ENCODE data around the gene PRPH. TPM values are rescaled to one million over a fixed set of nuclear protein-coding genes. Genes with fewer than 3 reads are reported as not detected.
A peak's percentile ranks its signal among the peaks of the same experiment; 100 is the strongest.
"Not testable (repeated sequence)": the region's sequence is repeated elsewhere in the genome, so short reads cannot be mapped to it uniquely, and the experiment has no call there.

The PRPH gene
- total RNA-seq, 2 experiments from 2014 or later, result not detected

DNA sequence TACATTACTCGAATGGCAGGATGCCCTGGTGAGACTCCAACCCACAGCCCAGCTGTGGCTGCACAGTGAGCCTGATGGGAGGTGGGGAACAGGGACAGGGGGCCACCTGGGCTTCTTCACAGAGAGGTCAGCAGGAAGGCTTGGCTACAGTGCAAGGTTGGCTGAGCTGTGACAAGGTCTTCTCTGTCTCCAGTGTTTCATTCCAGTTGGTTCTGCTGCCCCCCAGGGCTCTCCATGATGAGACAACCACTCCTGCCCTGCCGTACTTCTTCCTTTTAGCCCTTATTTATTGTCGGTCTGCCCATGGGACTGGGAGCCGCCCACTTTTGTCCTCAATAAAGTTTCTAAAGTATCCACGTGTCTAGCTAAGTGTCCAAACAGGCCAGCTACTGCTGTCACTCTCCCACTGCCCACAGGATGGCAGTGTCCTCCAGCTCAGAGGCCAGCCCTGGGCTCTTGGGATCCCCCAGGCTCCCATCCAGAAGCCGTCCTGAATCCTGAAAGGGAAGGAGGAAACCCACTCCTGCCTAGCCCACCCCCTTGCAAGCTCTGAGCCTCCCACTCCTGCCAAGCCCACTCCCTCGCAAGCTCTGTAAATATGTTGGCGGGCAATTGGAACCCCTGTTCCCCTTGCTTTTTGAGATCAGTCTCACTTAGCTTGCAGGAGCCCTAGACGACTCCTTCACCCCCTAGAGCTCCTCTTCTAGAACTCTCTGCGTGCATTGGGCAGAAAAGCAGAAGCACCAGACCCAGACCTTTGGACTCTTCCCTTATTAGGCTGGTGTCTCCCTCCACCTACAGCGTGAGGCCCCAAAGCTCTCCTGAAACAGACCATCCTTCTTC, 36.7 kb downstream of the PRPH start:
- H3K27ac Mint-ChIP-seq, result no peak overlapping the region
- peaks cover 28% of the 10 kb centered on the region for H3K36me3 Mint-ChIP-seq (ENCODE audit: low read depth)
- CTCF ChIA-PET, result interaction anchor here (0.6 to 4.0 kb wide), 12 partner anchors 9 to 253 kb away, joined by 3 to 28 read pairs (median 6); partner anchors contain the start of genes PRPH, TROAP and TUBA1B
- no peak overlapping the region for H3K4me3 Mint-ChIP-seq
- intact Hi-C loops (cut with micrococcal nuclease), result no loop called here
- no peak for DNase-seq
- H3K9me3 Mint-ChIP-seq, result no peaks in the 10 kb centered on the region
- H3K27me3 Mint-ChIP-seq (ENCODE audit: low read depth), result peaks cover 41% of the 10 kb centered on the region
- peaks cover 12% of the 10 kb centered on the region for H3K4me1 Mint-ChIP-seq (ENCODE audit: low read depth)

DNA sequence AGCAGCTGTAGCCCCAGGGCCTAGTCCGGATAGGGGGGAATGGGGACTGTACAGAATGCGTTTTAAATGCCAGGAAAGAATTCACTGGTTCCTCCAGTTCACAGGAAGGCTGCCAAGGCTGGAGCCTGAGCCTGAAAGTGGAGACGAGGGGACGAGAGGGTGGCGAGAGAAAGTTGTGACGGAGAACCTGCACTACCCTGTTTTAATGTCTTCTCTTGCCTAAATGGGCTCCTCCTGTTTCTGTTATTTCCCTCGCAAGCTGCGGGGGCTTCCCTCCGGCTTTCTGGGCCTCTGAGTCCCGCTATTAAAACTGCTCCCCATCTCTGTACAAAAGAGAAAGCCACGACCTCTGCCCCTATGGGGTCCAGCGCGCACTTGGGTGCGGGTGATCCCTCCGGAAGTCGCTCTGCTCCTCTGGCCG, 37.5 kb downstream of the PRPH start:
- intact Hi-C loops (cut with micrococcal nuclease), result no loop called here
- no peak for DNase-seq
- peaks cover 47% of the 10 kb centered on the region for H3K27me3 Mint-ChIP-seq (ENCODE audit: low read depth)
- H3K9me3 Mint-ChIP-seq, result no peaks in the 10 kb centered on the region
- no peak overlapping the region for H3K27ac Mint-ChIP-seq
- H3K4me1 Mint-ChIP-seq (ENCODE audit: low read depth), result peaks cover 18% of the 10 kb centered on the region
- H3K4me3 Mint-ChIP-seq, result no peak overlapping the region
- CTCF ChIA-PET, result interaction anchor here (0.7 to 4.2 kb wide), 8 partner anchors 10 to 254 kb away, joined by 3 to 28 read pairs (median 8); partner anchors contain the start of genes DNAJC22, PRPH and TROAP
- peaks cover 28% of the 10 kb centered on the region for H3K36me3 Mint-ChIP-seq (ENCODE audit: low read depth)

- peaks cover 23% of the 10 kb centered on the region for H3K4me1 Mint-ChIP-seq (ENCODE audit: low read depth)
- peaks cover 52% of the 10 kb centered on the region for H3K27me3 Mint-ChIP-seq (ENCODE audit: low read depth)
- H3K36me3 Mint-ChIP-seq (ENCODE audit: low read depth), result peaks cover 25% of the 10 kb centered on the region
- H3K9me3 Mint-ChIP-seq, result no peaks in the 10 kb centered on the region
- H3K27ac Mint-ChIP-seq, result no peak overlapping the region
- no peak for DNase-seq
- H3K4me3 Mint-ChIP-seq, result peak overlapping the region; percentile 4
- intact Hi-C loops (cut with micrococcal nuclease), result no loop called here
- CTCF ChIA-PET, result interaction anchor here (0.6 to 4.2 kb wide), 8 partner anchors 10 to 563 kb away, joined by 3 to 28 read pairs (median 7); partner anchors contain the start of genes DNAJC22 and TROAP
Observed at GRCh38 chr12:49332891-49333371, 38.0 kb downstream of the PRPH start.

DNA sequence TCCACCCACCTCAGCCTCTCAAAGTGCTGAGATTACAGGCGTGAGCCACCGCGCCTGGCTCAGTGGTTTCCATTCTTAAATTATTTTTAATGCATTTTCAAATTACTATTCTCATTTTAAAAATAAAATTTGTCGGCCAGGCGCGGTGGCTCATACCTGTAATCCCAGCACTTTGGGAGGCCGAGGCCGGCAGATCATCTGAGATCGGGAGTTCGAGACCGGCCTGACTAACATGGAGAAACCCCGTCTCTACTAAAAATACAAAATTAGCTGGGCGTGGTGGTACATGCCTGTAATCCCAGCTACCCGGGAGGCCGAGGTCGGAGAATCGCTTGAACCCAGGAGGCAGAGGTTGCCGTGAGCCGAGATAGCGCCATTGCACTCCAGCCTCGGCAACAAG, 38.8 kb downstream of the PRPH start:
- intact Hi-C loops (cut with micrococcal nuclease); H3K9me3 Mint-ChIP-seq; H3K4me3 Mint-ChIP-seq; H3K27ac Mint-ChIP-seq; DNase-seq: not testable (repeated sequence)
- Mint-ChIP-seq H3K4me1 (ENCODE audit: low read depth) (peaks cover 25% of the 10 kb centered on the region), H3K27me3 (ENCODE audit: low read depth) (peaks cover 60% of the 10 kb centered on the region), H3K36me3 (ENCODE audit: low read depth) (peaks cover 24% of the 10 kb centered on the region)
- CTCF ChIA-PET, result interaction anchor here (1.0 to 4.2 kb wide), 7 partner anchors 9 to 178 kb away, joined by 3 to 28 read pairs (median 7); partner anchors contain the start of genes DNAJC22 and TROAP

GRCh38 chr12:49334226-49334625, 39.3 kb downstream of the PRPH start:
- intact Hi-C loops (cut with micrococcal nuclease), result no loop called here
- CTCF ChIA-PET, result interaction anchor here (1.0 to 4.2 kb wide), 6 partner anchors 11 to 47 kb away, joined by 3 to 18 read pairs (median 7); partner anchors contain the start of genes DNAJC22 and TROAP
- H3K27ac Mint-ChIP-seq, result no peak overlapping the region
- H3K36me3 Mint-ChIP-seq (ENCODE audit: low read depth), result peaks cover 19% of the 10 kb centered on the region
- H3K9me3 Mint-ChIP-seq, result no peaks in the 10 kb centered on the region
- DNase-seq, result no peak
- H3K27me3 Mint-ChIP-seq (ENCODE audit: low read depth), result peaks cover 65% of the 10 kb centered on the region
- H3K4me1 Mint-ChIP-seq (ENCODE audit: low read depth), result peaks cover 25% of the 10 kb centered on the region
- no peak overlapping the region for H3K4me3 Mint-ChIP-seq

DNA sequence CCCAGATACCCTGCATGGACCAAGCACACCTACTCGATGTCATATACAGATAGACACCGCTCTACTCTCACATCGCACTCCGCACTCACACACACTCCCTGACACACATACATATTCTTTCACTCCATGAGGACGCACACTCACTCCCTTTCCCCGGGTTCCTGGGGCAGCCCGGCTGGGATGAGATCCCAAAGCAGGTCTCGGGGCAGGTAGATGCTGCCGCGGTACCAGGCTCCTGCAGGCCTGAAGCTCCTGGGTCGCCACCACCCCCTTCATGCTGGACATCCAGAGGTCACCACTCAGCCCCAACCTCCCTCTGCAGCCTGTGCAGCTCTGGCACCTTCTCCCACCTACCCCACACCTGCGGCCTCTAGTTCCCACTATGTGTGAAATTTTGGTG, 39.7 kb downstream of the PRPH start:
- CTCF ChIA-PET, result interaction anchor here (0.9 to 4.2 kb wide), 5 partner anchors 12 to 47 kb away, joined by 3 to 17 read pairs (median 4); partner anchors contain the start of genes DNAJC22 and TROAP
- H3K27ac Mint-ChIP-seq, result no peak overlapping the region
- H3K9me3 Mint-ChIP-seq, result no peaks in the 10 kb centered on the region

DNA sequence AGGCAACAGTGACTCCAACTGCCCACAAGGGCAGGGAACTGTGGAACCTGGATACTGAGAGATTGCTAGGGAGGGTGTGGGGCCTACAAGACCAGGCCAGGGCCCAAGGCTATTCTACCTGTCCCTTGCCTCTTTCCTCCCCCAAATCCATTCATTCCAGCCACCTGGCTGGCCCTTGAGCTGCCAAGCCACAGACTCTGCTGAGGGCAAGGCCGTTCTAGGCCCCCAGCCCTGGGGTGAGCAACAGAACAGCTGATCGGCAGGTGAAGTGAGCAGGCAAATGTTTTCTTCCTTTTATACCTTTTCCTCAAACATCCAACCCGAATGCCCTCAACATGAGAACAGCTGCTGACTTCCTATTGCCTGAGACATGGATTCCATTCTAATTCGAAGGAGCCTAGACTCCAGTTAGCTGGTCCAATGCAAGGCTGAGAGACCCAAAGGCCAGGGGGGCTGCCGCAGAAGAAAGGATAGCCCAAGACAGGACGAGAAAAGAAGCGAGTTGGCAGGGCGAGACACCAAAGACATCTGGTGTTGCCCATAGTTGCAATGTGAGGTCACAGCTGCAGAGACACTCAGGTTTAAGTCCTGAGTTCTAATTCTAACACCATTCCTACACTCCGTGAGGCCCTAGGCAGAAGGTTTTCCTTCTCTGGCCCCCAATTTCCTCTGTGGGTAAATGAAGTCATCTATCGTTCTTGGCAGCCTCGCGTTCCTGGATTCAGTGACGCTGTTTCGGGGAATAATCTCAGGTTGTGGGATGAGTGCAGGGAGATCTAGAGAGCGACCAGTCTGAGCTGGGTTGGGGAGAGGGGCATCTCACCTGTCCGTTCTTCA, 40.4 kb downstream of the PRPH start:
- Mint-ChIP-seq H3K27ac (no peak overlapping the region), H3K4me3 (no peak overlapping the region), H3K4me1 (ENCODE audit: low read depth) (peaks cover 25% of the 10 kb centered on the region), H3K36me3 (ENCODE audit: low read depth) (peaks cover 16% of the 10 kb centered on the region), H3K27me3 (ENCODE audit: low read depth) (peaks cover 72% of the 10 kb centered on the region), H3K9me3 (no peaks in the 10 kb centered on the region)
- DNase-seq, result no peak
- CTCF ChIA-PET, result interaction anchor here (0.7 to 4.2 kb wide), 5 partner anchors 12 to 46 kb away, joined by 3 to 17 read pairs (median 4); partner anchors contain the start of genes DNAJC22 and TROAP
- intact Hi-C loops (cut with micrococcal nuclease), result no loop called here

More for the DNA sequence above, 39.7 kb downstream of the PRPH start:
- DNase-seq, result no peak
- intact Hi-C loops (cut with micrococcal nuclease), result no loop called here
- Mint-ChIP-seq H3K27me3 (ENCODE audit: low read depth) (peaks cover 68% of the 10 kb centered on the region), H3K4me1 (ENCODE audit: low read depth) (peaks cover 25% of the 10 kb centered on the region), H3K4me3 (no peak overlapping the region), H3K36me3 (ENCODE audit: low read depth) (peaks cover 19% of the 10 kb centered on the region)

DNA sequence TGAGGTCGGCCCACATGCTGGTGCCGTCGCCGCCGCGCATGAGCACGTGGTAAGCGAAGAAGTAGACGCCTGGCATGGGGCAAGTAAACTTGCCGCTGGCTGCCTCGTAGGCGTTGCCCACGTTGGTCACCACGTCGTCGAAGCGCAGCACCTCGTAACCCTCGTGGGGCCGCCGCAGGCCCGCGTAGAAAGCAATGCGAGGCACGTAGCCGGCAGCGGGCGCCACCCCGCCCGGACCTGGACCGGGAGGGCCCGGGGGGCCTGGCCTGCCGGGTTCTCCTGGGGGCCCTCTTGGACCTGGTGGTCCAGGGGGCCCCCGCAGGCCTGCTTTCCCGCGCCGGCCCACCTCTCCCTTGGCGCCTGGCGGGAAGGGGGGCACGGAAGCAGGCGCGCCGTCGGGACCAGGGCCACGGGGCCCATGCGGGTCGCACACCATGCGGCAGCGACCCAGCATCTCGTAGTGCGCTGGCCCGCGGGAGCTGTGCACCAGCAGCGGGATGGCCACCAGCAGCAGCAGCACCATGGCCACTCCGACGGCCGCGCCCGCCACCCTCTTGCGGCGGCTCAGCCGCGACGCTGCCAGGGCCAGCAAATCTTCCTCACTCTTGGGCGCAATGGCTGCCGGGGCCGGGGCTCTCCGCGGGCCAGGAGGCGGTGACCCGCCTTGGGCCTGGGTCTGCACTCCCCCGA, 41.2 kb downstream of the PRPH start:
- Mint-ChIP-seq H3K27me3 (ENCODE audit: low read depth) (peaks cover 77% of the 10 kb centered on the region), H3K36me3 (ENCODE audit: low read depth) (peaks cover 11% of the 10 kb centered on the region), H3K27ac (no peak overlapping the region), H3K4me3 (no peak overlapping the region), H3K9me3 (no peaks in the 10 kb centered on the region), H3K4me1 (ENCODE audit: low read depth) (peaks cover 25% of the 10 kb centered on the region)
- intact Hi-C loops (cut with micrococcal nuclease), result no loop called here
- CTCF ChIA-PET, result interaction anchor here (1.0 to 4.3 kb wide), 6 partner anchors 11 to 148 kb away, joined by 3 to 66 read pairs (median 14); partner anchors contain the start of genes DNAJC22, PRPH, TROAP and TUBA1A
- DNase-seq, result no peak

DNA sequence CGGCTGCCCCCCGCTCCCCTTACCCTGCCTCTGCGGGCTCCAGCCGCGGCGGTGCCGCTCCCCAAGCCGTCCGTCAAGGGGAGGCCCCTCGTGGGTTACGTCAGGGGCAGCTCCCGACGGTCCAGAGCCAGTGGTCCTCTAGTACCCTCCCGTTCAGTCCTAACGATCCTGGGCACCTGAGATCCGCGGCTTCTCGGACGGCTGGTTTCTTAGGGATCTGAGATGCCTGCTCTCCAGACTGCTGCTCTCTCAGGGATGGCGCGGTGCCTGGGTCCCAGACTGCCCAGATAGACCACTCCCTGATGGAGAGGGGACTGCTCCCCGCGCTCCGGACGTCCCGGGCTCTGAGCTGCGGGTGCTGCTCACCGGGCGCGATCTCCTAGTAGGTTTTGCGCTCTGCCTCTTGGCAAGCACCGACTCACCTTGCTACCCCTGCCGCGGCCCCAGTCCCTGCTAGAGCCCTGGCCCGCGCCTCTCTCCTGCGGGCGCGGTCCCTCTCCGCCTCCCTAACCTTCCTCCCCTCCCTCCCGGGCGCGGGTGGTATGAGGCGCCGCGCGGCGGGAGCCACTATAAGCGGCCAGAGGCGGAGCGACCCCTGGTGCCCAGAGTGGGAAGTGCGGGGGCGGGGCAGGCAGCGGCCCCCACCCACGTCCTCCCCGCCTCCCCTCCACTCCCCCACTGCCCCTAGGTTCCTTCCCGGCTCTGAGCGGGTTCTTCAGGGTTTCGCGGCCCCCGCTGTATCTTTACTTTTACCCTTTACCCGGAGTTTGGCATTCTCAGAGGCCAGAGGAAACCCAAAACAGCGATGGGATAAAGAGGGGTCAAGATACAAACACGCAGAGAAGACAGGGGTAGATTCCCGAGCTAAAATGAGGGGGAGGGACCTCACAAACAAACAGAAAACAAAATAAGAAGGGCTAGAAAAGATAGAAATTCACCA, 42.0 kb downstream of the PRPH start, which contains the start of gene C1QL4:
Gene C1QL4, minus strand, starts transcription at position 544 of the 940 bp plus-strand sequence. CDS start 711 bp downstream, outside the sequence.
- no peak within 1 kb of the TSS for H3K27ac Mint-ChIP-seq
- H3K4me3 Mint-ChIP-seq, result peak within 1 kb of the TSS; percentile 57
- H3K27me3 Mint-ChIP-seq (ENCODE audit: low read depth), result peaks cover 78% of the 10 kb centered on the region
- CTCF ChIA-PET, result interaction anchor here (0.7 to 4.3 kb wide), 11 partner anchors 8 to 198 kb away, joined by 3 to 66 read pairs (median 6); partner anchors contain the start of genes DNAJC22, PRPH, TROAP and TUBA1A
- DNase-seq, result peak; percentile 90
- peaks cover 25% of the 10 kb centered on the region for H3K4me1 Mint-ChIP-seq (ENCODE audit: low read depth)
- H3K9me3 Mint-ChIP-seq, result no peaks in the 10 kb centered on the region
- intact Hi-C loops (cut with micrococcal nuclease), result loop anchor here (1.0 kb wide), 3 partner anchors 14 to 49 kb away; partner anchors contain the start of gene TROAP
- peaks cover 3% of the 10 kb centered on the region for H3K36me3 Mint-ChIP-seq (ENCODE audit: low read depth)

DNA sequence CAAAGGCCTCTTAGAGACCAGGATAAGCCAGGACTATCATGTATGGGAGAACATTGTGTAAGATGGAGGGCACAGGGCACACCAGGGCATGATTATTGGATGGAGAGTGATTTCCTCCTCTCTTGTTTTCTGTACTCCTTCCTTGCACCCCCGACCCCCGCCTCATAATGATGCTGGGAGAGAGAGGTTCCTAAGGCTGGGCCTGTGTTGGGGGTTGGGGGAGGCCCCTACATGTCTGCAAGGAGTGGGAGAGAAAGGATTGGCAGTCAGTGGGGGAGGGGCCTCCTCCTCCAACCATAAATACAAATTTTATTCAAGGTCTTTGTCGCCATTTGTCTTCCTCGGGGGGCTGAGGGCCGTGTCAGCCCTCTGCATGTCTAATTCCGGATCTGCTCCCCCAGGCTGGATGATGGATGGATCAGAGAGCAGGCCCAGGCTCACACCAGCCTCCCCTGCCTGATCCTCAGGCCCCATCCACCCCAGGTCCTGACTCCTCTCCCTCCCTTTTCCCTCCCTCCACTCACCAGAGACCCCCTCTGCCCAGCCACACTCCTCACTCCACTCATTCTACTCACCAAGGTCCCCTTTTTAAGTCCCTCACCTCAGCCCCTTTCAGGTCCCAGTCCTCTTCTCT, 44.0 kb downstream of the PRPH start:
- Mint-ChIP-seq H3K36me3 (ENCODE audit: low read depth) (peaks cover 2% of the 10 kb centered on the region), H3K27me3 (ENCODE audit: low read depth) (peaks cover 75% of the 10 kb centered on the region), H3K4me3 (no peak overlapping the region), H3K27ac (no peak overlapping the region), H3K4me1 (ENCODE audit: low read depth) (peaks cover 35% of the 10 kb centered on the region), H3K9me3 (no peaks in the 10 kb centered on the region)
- CTCF ChIA-PET, result interaction anchor here (0.7 to 4.3 kb wide), 6 partner anchors 19 to 196 kb away, joined by 3 to 66 read pairs (median 10); partner anchors contain the start of gene PRPH
- DNase-seq, result no peak
- intact Hi-C loops (cut with micrococcal nuclease), result no loop called here
